ENCODE measurements around the gene HIC1.

Gene HIC1

GRCh38 chr17:2082003-2082781 is 27.3 kb downstream of the HIC1 start:
- DNase-seq = no peak

- no peak for DNase-seq
Measured at GRCh38 chr17:2083613-2084035, 28.7 kb downstream of the HIC1 start.

GRCh38 chr17:2084036-2084765 is 29.3 kb downstream of the HIC1 start:
- DNase-seq = no peak

- DNase-seq = no peak
Measured at GRCh38 chr17:2084766-2085647, 30.1 kb downstream of the HIC1 start.

GRCh38 chr17:2085648-2085949 is 30.7 kb downstream of the HIC1 start:
- DNase-seq = no peak

- no peak for DNase-seq
Measured at GRCh38 chr17:2086306-2086705, 31.4 kb downstream of the HIC1 start.

- no peak for DNase-seq
Measured at GRCh38 chr17:2087597-2088211, 32.8 kb downstream of the HIC1 start.

- no peak for DNase-seq
Measured at GRCh38 chr17:2089021-2089422, 34.1 kb downstream of the HIC1 start.

- no peak for DNase-seq
Measured at GRCh38 chr17:2090210-2090641, 35.3 kb downstream of the HIC1 start.

GRCh38 chr17:2090804-2091534 is 36.1 kb downstream of the HIC1 start:
- no peak for DNase-seq

GRCh38 chr17:2092253-2092652 is 37.4 kb downstream of the HIC1 start:
- no peak for DNase-seq

GRCh38 chr17:2093349-2093748 is 38.4 kb downstream of the HIC1 start:
- no peak for DNase-seq

- no peak for DNase-seq
Measured at GRCh38 chr17:2094891-2095535, 40.1 kb downstream of the HIC1 start.

- DNase-seq = no peak
Measured at GRCh38 chr17:2095536-2095910, 40.6 kb downstream of the HIC1 start.

GRCh38 chr17:2101448-2102257 is 46.8 kb downstream of the HIC1 start:
- DNase-seq = no peak

- no peak for DNase-seq
Measured at GRCh38 chr17:2102931-2103809, 48.3 kb downstream of the HIC1 start.

- no peak for DNase-seq
Measured at GRCh38 chr17:2105663-2106062, 50.8 kb downstream of the HIC1 start.

GRCh38 chr17:2106308-2106955 is 51.5 kb downstream of the HIC1 start:
- DNase-seq = no peak

- DNase-seq = no peak
Measured at GRCh38 chr17:2107050-2107449, 52.1 kb downstream of the HIC1 start.
